ENCODE results near the gene EGLN3. TPM values are rescaled to one million over a fixed set of nuclear protein-coding genes. Genes with fewer than 3 reads are reported as not detected.
A peak's percentile ranks its signal among the peaks of the same experiment; 100 is the strongest.

The EGLN3 gene
- total and polyA plus RNA-seq, 2 of the 13 experiments (the other 11 are each of a cell fraction or from before 2014, with no cell fraction given) = 0.18 to 27.3 TPM

DNA sequence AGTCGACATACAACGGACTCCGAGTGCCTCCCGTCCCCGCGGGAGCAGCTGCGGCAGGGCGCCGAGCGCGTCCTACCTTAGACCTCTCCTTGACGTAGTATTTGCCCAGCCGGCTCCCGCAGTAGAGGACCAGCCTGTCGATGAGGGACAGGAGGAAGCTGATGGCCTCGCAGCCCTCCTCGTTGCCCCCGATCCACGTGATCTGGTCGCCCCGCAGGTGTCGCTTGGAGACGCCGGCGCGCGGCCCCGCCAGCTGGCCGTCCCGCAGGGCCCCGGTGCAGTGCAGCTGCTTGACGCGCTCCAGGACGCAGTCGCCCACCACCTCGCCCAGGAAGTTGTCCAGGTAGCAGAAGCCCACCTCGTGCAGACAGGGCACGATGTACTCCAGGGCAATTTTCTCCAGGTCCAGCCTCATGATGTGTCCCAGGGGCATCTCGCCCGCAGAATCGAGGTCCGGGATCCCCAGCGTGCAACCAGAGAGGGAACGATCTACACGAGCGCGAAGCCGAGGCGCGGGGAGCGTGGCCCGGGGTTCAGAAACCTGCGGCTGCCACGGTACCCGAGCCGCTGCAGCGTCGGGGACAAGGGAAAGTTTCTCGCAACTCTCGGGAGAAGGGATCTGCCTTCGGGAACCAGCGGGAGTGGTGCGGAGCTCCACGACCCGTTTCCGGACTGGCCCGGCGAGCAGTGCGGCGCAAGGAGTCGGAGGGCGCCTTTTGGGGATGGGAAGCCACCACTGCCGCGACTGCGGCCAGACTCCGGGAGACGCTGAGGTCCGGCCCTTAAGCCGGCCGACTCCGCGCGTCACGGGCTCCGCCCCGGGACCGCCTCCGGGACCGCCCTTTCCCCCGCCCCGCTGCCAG, at the start of gene EGLN3 (continued):
- TF ChIP-seq, protein P1, sequence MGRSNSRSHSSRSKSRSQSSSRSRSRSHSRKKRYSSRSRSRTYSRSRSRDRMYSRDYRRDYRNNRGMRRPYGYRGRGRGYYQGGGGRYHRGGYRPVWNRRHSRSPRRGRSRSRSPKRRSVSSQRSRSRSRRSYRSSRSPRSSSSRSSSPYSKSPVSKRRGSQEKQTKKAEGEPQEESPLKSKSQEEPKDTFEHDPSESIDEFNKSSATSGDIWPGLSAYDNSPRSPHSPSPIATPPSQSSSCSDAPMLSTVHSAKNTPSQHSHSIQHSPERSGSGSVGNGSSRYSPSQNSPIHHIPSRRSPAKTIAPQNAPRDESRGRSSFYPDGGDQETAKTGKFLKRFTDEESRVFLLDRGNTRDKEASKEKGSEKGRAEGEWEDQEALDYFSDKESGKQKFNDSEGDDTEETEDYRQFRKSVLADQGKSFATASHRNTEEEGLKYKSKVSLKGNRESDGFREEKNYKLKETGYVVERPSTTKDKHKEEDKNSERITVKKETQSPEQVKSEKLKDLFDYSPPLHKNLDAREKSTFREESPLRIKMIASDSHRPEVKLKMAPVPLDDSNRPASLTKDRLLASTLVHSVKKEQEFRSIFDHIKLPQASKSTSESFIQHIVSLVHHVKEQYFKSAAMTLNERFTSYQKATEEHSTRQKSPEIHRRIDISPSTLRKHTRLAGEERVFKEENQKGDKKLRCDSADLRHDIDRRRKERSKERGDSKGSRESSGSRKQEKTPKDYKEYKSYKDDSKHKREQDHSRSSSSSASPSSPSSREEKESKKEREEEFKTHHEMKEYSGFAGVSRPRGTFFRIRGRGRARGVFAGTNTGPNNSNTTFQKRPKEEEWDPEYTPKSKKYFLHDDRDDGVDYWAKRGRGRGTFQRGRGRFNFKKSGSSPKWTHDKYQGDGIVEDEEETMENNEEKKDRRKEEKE (IDR thresholded peaks at IDR 0.05) = no peak
- TF ChIP-seq NONO (IDR thresholded peaks at IDR 0.05) (no peak), NONO (CRISPR knock-in tag; conservative IDR thresholded peaks at IDR 0.05) (peak; percentile 65; the same call in 1 of the 2 replicates), NCOA2 (CRISPR knock-in tag; IDR thresholded peaks at IDR 0.05) (0 out of 2 replicates have a peak, but pooled peaks have one; percentile 9), SOX6 (IDR thresholded peaks at IDR 0.05) (no peak), SOX6 (CRISPR knock-in tag; IDR thresholded peaks at IDR 0.05) (no peak), KLF12 (CRISPR knock-in tag; IDR thresholded peaks at IDR 0.05; ENCODE audit: borderline replicate concordance) (0 out of 2 replicates have a peak, but pooled peaks have one; percentile 23), ARNT (IDR thresholded peaks at IDR 0.05) (no peak), EED (CRISPR knock-in tag; IDR thresholded peaks at IDR 0.05) (peak; percentile 88; the same call in 1 of the 2 replicates), ZNF17 (CRISPR knock-in tag; IDR thresholded peaks at IDR 0.05) (no peak; the same call in 1 of the 2 replicates), HCFC1 (IDR thresholded peaks at IDR 0.05; ENCODE audit: low read depth, low read length) (no peak), NFIB (CRISPR knock-in tag; IDR thresholded peaks at IDR 0.05; ENCODE audit: borderline replicate concordance) (no peak), HOXA7 (CRISPR knock-in tag; IDR thresholded peaks at IDR 0.05) (no peak), HOXA5 (CRISPR knock-in tag; IDR thresholded peaks at IDR 0.05) (peak; percentile 76; the same call in 1 of the 2 replicates), ZNF850 (CRISPR knock-in tag; conservative IDR thresholded peaks at IDR 0.05) (no peak), ZNF563 (CRISPR knock-in tag; IDR thresholded peaks at IDR 0.05) (peak; percentile 76)
- TF ChIP-seq, protein P2, sequence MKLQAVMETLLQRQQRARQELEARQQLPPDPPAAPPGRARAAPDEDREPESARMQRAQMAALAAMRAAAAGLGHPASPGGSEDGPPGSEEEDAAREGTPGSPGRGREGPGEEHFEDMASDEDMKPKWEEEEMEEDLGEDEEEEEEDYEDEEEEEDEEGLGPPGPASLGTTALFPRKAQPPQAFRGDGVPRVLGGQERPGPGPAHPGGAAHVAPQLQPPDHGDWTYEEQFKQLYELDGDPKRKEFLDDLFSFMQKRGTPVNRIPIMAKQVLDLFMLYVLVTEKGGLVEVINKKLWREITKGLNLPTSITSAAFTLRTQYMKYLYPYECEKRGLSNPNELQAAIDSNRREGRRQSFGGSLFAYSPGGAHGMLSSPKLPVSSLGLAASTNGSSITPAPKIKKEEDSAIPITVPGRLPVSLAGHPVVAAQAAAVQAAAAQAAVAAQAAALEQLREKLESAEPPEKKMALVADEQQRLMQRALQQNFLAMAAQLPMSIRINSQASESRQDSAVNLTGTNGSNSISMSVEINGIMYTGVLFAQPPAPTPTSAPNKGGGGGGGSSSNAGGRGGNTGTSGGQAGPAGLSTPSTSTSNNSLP (IDR thresholded peaks at IDR 0.05; ENCODE audit: low read depth, low read length) = no peak
- TF ChIP-seq, protein P3, sequence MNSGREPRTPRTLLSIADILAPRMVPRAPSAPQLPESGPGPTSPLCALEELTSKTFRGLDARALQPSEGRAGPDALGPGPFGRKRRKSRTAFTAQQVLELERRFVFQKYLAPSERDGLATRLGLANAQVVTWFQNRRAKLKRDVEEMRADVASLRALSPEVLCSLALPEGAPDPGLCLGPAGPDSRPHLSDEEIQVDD (CRISPR knock-in tag; IDR thresholded peaks at IDR 0.05; ENCODE audit: borderline replicate concordance) = no peak
- TF ChIP-seq, protein P4, sequence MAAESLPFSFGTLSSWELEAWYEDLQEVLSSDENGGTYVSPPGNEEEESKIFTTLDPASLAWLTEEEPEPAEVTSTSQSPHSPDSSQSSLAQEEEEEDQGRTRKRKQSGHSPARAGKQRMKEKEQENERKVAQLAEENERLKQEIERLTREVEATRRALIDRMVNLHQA (CRISPR knock-in tag; IDR thresholded peaks at IDR 0.05) = no peak
- TF ChIP-seq, protein P5, sequence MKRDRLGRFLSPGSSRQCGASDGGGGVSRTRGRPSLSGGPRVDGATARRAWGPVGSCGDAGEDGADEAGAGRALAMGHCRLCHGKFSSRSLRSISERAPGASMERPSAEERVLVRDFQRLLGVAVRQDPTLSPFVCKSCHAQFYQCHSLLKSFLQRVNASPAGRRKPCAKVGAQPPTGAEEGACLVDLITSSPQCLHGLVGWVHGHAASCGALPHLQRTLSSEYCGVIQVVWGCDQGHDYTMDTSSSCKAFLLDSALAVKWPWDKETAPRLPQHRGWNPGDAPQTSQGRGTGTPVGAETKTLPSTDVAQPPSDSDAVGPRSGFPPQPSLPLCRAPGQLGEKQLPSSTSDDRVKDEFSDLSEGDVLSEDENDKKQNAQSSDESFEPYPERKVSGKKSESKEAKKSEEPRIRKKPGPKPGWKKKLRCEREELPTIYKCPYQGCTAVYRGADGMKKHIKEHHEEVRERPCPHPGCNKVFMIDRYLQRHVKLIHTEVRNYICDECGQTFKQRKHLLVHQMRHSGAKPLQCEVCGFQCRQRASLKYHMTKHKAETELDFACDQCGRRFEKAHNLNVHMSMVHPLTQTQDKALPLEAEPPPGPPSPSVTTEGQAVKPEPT (CRISPR knock-in tag; IDR thresholded peaks at IDR 0.05; ENCODE audit: low read depth) = peak; percentile 27; the same call in 1 of the 2 replicates
- TF ChIP-seq, protein P6, sequence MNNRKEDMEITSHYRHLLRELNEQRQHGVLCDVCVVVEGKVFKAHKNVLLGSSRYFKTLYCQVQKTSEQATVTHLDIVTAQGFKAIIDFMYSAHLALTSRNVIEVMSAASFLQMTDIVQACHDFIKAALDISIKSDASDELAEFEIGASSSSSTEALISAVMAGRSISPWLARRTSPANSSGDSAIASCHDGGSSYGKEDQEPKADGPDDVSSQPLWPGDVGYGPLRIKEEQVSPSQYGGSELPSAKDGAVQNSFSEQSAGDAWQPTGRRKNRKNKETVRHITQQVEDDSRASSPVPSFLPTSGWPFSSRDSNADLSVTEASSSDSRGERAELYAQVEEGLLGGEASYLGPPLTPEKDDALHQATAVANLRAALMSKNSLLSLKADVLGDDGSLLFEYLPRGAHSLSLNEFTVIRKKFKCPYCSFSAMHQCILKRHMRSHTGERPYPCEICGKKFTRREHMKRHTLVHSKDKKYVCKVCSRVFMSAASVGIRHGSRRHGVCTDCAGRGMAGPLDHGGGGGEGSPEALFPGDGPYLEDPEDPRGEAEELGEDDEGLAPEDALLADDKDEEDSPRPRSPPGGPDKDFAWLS (CRISPR knock-in tag; IDR thresholded peaks at IDR 0.05; ENCODE audit: borderline replicate concordance) = no peak
